GM18861 (cell line): ENCODE measurements around the gene TNS3.

ENCODE experiments used
- ATAC-seq: cut with Tn5 transposase; IDR thresholded peaks from one replicate; pipeline ENCODE4 v1.9.1; 2021; ENCODE audit not compliant: unreplicated experiment

The TNS3 gene

GRCh38 chr7:47528471-47528870 lies 53.4 kb downstream of the TNS3 start:
- ATAC-seq, result no peak

GRCh38 chr7:47526466-47526865 lies 55.4 kb downstream of the TNS3 start:
- no peak for ATAC-seq

- no peak for ATAC-seq
These were observed 56.8 kb downstream of the TNS3 start for GRCh38 chr7:47525066-47525623.

GRCh38 chr7:47523401-47523800 lies 58.5 kb downstream of the TNS3 start:
- no peak for ATAC-seq

GRCh38 chr7:47521816-47522561 lies 59.9 kb downstream of the TNS3 start:
- no peak for ATAC-seq

- ATAC-seq, result no peak
These were observed 60.7 kb downstream of the TNS3 start for GRCh38 chr7:47521011-47521795.

GRCh38 chr7:47520406-47520805 lies 61.5 kb downstream of the TNS3 start:
- no peak for ATAC-seq

- no peak for ATAC-seq
These were observed 63.1 kb downstream of the TNS3 start for GRCh38 chr7:47518827-47519226.

- ATAC-seq, result no peak
These were observed 64.0 kb downstream of the TNS3 start for GRCh38 chr7:47517821-47518480.

GRCh38 chr7:47516985-47517600 lies 64.8 kb downstream of the TNS3 start:
- ATAC-seq, result no peak

- no peak for ATAC-seq
These were observed 65.5 kb downstream of the TNS3 start for GRCh38 chr7:47516386-47516785.

GRCh38 chr7:47515305-47515834 lies 66.5 kb downstream of the TNS3 start:
- ATAC-seq, result no peak

GRCh38 chr7:47514818-47515217 lies 67.1 kb downstream of the TNS3 start:
- no peak for ATAC-seq

- no peak for ATAC-seq
These were observed 67.5 kb downstream of the TNS3 start for GRCh38 chr7:47514367-47514766.

GRCh38 chr7:47513741-47514241 lies 68.1 kb downstream of the TNS3 start:
- no peak for ATAC-seq

GRCh38 chr7:47512481-47513176 lies 69.3 kb downstream of the TNS3 start:
- no peak for ATAC-seq

GRCh38 chr7:47511699-47512370 lies 70.1 kb downstream of the TNS3 start:
- ATAC-seq, result no peak

GRCh38 chr7:47510786-47511185 lies 71.1 kb downstream of the TNS3 start:
- no peak for ATAC-seq

GRCh38 chr7:47510192-47510591 lies 71.7 kb downstream of the TNS3 start:
- no peak for ATAC-seq

GRCh38 chr7:47509571-47509970 lies 72.3 kb downstream of the TNS3 start:
- ATAC-seq, result no peak
